Measurements from ENCODE around the gene RYR2.

DNA sequence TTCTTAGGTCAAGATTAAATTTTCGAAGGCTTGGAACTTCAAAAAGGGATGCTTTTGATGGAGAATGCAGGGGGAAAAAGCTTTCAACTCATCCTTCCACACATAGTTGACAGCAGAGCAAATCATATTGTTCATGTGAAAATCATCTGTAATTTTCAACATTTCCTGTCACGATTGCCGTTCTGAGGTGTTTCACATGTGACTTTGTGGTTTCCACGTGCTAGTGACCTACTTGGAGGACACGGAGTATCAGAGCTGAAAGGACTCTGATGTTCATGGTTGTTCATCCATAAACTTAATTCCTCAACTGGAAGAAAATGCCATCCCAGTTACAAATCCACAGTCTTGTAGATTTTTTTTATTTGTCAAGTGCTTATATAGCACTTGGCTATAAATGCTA, 769.6 kb downstream of the RYR2 start:
- TF ChIP-seq ZNF778 (CRISPR knock-in tag; IDR thresholded peaks at IDR 0.05) (no peak), REST (IDR thresholded peaks at IDR 0.05; ENCODE audit: borderline replicate concordance) (no peak), REST (CRISPR knock-in tag; IDR thresholded peaks at IDR 0.05; ENCODE audit: low read depth) (no peak), MTA2 (IDR thresholded peaks at IDR 0.05; ENCODE audit: low read depth) (no peak), JUNB (CRISPR knock-in tag; conservative IDR thresholded peaks at IDR 0.05) (no peak), NCOA6 (IDR thresholded peaks at IDR 0.05) (no peak), CREM (IDR thresholded peaks at IDR 0.05; ENCODE audit: low read depth) (no peak), SRF (CRISPR knock-in tag; IDR thresholded peaks at IDR 0.05) (no peak), NFXL1 (CRISPR knock-in tag; IDR thresholded peaks at IDR 0.05) (no peak), YY1 (IDR thresholded peaks at IDR 0.05; ENCODE audit: borderline replicate concordance in 1 of 3, control insufficient read depth in 1 of 3, extremely low read depth in 1 of 3, insufficient read depth in 3 of 3, insufficient read length in 1 of 3, insufficient replicate concordance in 2 of 3, low read depth in 1 of 3, low read length in 2 of 3) (no peak)
- TF ChIP-seq, protein P1, sequence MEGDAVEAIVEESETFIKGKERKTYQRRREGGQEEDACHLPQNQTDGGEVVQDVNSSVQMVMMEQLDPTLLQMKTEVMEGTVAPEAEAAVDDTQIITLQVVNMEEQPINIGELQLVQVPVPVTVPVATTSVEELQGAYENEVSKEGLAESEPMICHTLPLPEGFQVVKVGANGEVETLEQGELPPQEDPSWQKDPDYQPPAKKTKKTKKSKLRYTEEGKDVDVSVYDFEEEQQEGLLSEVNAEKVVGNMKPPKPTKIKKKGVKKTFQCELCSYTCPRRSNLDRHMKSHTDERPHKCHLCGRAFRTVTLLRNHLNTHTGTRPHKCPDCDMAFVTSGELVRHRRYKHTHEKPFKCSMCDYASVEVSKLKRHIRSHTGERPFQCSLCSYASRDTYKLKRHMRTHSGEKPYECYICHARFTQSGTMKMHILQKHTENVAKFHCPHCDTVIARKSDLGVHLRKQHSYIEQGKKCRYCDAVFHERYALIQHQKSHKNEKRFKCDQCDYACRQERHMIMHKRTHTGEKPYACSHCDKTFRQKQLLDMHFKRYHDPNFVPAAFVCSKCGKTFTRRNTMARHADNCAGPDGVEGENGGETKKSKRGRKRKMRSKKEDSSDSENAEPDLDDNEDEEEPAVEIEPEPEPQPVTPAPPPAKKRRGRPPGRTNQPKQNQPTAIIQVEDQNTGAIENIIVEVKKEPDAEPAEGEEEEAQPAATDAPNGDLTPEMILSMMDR (IDR thresholded peaks at IDR 0.05 in 2 of 3, conservative IDR thresholded peaks at IDR 0.05 in 1 of 3; ENCODE audit: insufficient read depth in 2 of 3, low read depth in 1 of 3, low read length in 3 of 3), result no peak
- TF ChIP-seq, protein P2, sequence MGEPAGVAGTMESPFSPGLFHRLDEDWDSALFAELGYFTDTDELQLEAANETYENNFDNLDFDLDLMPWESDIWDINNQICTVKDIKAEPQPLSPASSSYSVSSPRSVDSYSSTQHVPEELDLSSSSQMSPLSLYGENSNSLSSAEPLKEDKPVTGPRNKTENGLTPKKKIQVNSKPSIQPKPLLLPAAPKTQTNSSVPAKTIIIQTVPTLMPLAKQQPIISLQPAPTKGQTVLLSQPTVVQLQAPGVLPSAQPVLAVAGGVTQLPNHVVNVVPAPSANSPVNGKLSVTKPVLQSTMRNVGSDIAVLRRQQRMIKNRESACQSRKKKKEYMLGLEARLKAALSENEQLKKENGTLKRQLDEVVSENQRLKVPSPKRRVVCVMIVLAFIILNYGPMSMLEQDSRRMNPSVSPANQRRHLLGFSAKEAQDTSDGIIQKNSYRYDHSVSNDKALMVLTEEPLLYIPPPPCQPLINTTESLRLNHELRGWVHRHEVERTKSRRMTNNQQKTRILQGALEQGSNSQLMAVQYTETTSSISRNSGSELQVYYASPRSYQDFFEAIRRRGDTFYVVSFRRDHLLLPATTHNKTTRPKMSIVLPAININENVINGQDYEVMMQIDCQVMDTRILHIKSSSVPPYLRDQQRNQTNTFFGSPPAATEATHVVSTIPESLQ (CRISPR knock-in tag; IDR thresholded peaks at IDR 0.05), result no peak
